A549 (cell line): Measurements from ENCODE around the gene IFI6.

Experiments
- EP300 ChIP-seq, 2 experiments: fragments of >200 bp; sonication (Bioruptor Twin); formaldehyde crosslinking; IDR thresholded peaks; 2 replicates in 1 of 2; 3 replicates in 1 of 2; pipeline ENCODE4 v1.6.1; 2016 to 2017
- JUNB ChIP-seq: fragments of >200 bp; sonication (Bioruptor Twin); formaldehyde crosslinking; IDR thresholded peaks from 2 replicates; pipeline ENCODE4 v1.6.1; 2016
- POLR2A ChIP-seq: IDR thresholded peaks from 2 replicates; pipeline ENCODE4 v1.6.1; 2012; ENCODE audit warnings: mild to moderate bottlenecking, low read length
- SMC3 ChIP-seq: fragments of >200 bp; sonication (Bioruptor Twin); formaldehyde crosslinking; IDR thresholded peaks from 3 replicates; pipeline ENCODE4 v1.6.1; 2018; ENCODE audit warnings: inconsistent platforms
- TP53 ChIP-seq: fragments of 250-450 bp; sonication (Bioruptor Pico); IDR thresholded peaks from 2 replicates; pipeline ENCODE4 v1.5.0; 2021; ENCODE audit warnings: mild to moderate bottlenecking, moderate library complexity
- TF ChIP-seq, protein P1 (sequence below): fragments of >200 bp; sonication (Bioruptor Twin); formaldehyde crosslinking; IDR thresholded peaks from 3 replicates; pipeline ENCODE4 v1.5.1; 2016
- TF ChIP-seq, protein P2 (sequence below): fragments of 200-600 bp; sonication (generic); IDR thresholded peaks from 2 replicates; pipeline ENCODE4 v1.6.1; 2016; ENCODE audit warnings: antibody characterized with exemption, mild to moderate bottlenecking, moderate library complexity

DNA sequence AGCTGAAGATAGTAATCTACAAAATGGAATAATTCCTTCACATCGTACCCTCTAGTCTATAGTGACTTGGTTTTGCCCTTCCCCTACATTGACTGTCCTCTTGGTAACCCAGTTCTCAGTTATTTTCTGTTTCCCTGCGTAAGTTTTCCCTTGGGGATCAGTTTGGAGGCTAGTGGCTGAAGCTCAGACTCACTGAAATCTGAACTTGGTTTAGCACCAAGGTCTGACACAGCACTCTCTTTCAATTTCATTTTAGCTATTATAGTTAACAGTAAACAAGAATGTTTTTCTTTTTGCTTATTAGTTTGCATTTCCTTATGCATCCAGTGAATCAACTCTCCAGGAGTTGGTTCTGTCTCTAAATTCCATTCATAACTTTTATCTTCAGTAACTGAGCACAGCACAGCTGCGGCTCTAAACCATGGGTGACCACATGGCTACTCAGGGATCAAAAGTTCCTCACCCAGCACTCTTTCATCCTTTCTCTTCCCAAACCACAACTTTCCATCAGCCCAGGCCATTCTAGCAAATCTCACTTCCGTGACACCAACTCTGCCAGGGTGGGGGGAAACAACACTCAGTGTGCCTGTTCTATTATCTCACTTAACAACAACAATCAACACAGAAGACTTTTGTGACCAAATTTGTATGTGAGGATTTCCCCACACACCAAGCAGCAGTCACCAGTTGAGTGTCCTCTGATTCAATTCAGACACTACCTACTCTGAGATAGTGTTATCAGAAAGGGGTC lies 17.6 kb upstream of the IFI6 start:
- TF ChIP-seq TP53 (CRISPR knock-in tag) (no peak), POLR2A (no peak), JUNB (no peak), SMC3 (no peak), EP300 (IDR thresholded peaks at IDR 0.05) (no peak)
- TF ChIP-seq, protein P1, sequence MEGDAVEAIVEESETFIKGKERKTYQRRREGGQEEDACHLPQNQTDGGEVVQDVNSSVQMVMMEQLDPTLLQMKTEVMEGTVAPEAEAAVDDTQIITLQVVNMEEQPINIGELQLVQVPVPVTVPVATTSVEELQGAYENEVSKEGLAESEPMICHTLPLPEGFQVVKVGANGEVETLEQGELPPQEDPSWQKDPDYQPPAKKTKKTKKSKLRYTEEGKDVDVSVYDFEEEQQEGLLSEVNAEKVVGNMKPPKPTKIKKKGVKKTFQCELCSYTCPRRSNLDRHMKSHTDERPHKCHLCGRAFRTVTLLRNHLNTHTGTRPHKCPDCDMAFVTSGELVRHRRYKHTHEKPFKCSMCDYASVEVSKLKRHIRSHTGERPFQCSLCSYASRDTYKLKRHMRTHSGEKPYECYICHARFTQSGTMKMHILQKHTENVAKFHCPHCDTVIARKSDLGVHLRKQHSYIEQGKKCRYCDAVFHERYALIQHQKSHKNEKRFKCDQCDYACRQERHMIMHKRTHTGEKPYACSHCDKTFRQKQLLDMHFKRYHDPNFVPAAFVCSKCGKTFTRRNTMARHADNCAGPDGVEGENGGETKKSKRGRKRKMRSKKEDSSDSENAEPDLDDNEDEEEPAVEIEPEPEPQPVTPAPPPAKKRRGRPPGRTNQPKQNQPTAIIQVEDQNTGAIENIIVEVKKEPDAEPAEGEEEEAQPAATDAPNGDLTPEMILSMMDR = no peak
- TF ChIP-seq, protein P2, sequence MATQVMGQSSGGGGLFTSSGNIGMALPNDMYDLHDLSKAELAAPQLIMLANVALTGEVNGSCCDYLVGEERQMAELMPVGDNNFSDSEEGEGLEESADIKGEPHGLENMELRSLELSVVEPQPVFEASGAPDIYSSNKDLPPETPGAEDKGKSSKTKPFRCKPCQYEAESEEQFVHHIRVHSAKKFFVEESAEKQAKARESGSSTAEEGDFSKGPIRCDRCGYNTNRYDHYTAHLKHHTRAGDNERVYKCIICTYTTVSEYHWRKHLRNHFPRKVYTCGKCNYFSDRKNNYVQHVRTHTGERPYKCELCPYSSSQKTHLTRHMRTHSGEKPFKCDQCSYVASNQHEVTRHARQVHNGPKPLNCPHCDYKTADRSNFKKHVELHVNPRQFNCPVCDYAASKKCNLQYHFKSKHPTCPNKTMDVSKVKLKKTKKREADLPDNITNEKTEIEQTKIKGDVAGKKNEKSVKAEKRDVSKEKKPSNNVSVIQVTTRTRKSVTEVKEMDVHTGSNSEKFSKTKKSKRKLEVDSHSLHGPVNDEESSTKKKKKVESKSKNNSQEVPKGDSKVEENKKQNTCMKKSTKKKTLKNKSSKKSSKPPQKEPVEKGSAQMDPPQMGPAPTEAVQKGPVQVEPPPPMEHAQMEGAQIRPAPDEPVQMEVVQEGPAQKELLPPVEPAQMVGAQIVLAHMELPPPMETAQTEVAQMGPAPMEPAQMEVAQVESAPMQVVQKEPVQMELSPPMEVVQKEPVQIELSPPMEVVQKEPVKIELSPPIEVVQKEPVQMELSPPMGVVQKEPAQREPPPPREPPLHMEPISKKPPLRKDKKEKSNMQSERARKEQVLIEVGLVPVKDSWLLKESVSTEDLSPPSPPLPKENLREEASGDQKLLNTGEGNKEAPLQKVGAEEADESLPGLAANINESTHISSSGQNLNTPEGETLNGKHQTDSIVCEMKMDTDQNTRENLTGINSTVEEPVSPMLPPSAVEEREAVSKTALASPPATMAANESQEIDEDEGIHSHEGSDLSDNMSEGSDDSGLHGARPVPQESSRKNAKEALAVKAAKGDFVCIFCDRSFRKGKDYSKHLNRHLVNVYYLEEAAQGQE = no peak
